SU-DHL-6 (cell line): ENCODE results near the gene ASPDH.

Experiments
- H2AFZ ChIP-seq: fragments of 200-600 bp; sonication (generic); 2 replicates; pipeline ENCODE4 v1.6.1; 2014; ENCODE audit warnings: low read depth, mild to moderate bottlenecking, moderate library complexity, mixed read lengths, antibody characterized with exemption, low read length; ENCODE audit not compliant: severe bottlenecking
- H3F3A ChIP-seq: fragments of 200-600 bp; shearing (Covaris generic); 2 replicates; pipeline ENCODE4 v1.6.0; 2016; ENCODE audit warnings: antibody characterized with exemption, mild to moderate bottlenecking; ENCODE audit not compliant: insufficient read depth
- H3K27ac ChIP-seq: fragments of 200-600 bp; sonication (generic); 2 replicates; pipeline ENCODE4 v1.5.1; 2016; ENCODE audit warnings: low read depth, mild to moderate bottlenecking, low read length, moderate library complexity, mixed read lengths
- H3K27me3 ChIP-seq: fragments of 200-600 bp; sonication (generic), shearing (Covaris generic); 2 replicates; pipeline ENCODE4 v1.6.0; 2014; ENCODE audit warnings: mild to moderate bottlenecking, low read length
- H3K36me3 ChIP-seq: fragments of 200-600 bp; sonication (generic); 2 replicates; pipeline ENCODE4 v1.6.1; 2014; ENCODE audit warnings: mild to moderate bottlenecking, low read length, mixed read lengths
- H3K4me2 ChIP-seq: fragments of 300-600, 200-600 bp; shearing (Covaris generic), sonication (generic); 2 replicates; pipeline ENCODE4 v1.6.0; 2014; ENCODE audit warnings: low read length, low read depth, mild to moderate bottlenecking; ENCODE audit not compliant: poor library complexity, severe bottlenecking
- H3K4me3 ChIP-seq: fragments of 200-600 bp; sonication (generic); 2 replicates; pipeline ENCODE4 v1.5.1; 2014; ENCODE audit warnings: antibody characterized with exemption, low read length, mild to moderate bottlenecking, mixed read lengths; ENCODE audit not compliant: insufficient read depth, poor library complexity, severe bottlenecking
- H3K79me2 ChIP-seq: fragments of 200-600 bp; sonication (generic); 2 replicates; pipeline ENCODE4 v1.6.1; 2014; ENCODE audit warnings: mild to moderate bottlenecking, low read length, moderate library complexity; ENCODE audit not compliant: insufficient read depth
- H3K9ac ChIP-seq: fragments of 200-600 bp; sonication (generic); 2 replicates; pipeline ENCODE4 v1.7.0; 2014; ENCODE audit warnings: mild to moderate bottlenecking, low read length
- H3K9me2 ChIP-seq: fragments of 200-600 bp; sonication (generic); replicated peaks from 2 replicates; pipeline ENCODE4 v1.6.1; 2014; ENCODE audit warnings: low read length; ENCODE audit not compliant: insufficient read depth
- H3K9me3 ChIP-seq: fragments of 200-600 bp; sonication (generic); 2 replicates; pipeline ENCODE4 v1.6.1; 2014; ENCODE audit warnings: low read length, mixed read lengths; ENCODE audit not compliant: insufficient read depth
- H4K20me1 ChIP-seq: fragments of 200-600 bp; sonication (generic); 2 replicates; pipeline ENCODE4 v1.6.1; 2014; ENCODE audit warnings: low read depth, mild to moderate bottlenecking, antibody characterized with exemption, low read length, moderate library complexity, mixed read lengths
- CTCF ChIP-seq: fragments of 200-600 bp; sonication (generic); IDR thresholded peaks from one replicate; pipeline ENCODE4 v1.5.1; 2017; ENCODE audit warnings: antibody characterized with exemption, mild to moderate bottlenecking, low read length, moderate library complexity; ENCODE audit not compliant: insufficient read depth, poor library complexity, severe bottlenecking
- EZH2phosphoT487 ChIP-seq: fragments of 200-600 bp; sonication (generic), shearing (Covaris generic); conservative IDR thresholded peaks from 2 replicates; pipeline ENCODE4 v1.6.1; 2018; ENCODE audit warnings: mild to moderate bottlenecking, antibody characterized with exemption, low read length, moderate library complexity, mixed read lengths

ASPDH gene

GRCh38 chr19:50477751-50478515 is 35.8 kb downstream of the ASPDH start:
- Histone ChIP-seq H3K79me2 (peaks cover 21% of the 10 kb centered on the region), H3K9ac (no peak overlapping the region), H3K9me2 (no peaks in the 10 kb centered on the region), H3K9me3 (peaks cover 12% of the 10 kb centered on the region; the same call in 1 of the 2 replicates), H3K4me3 (no peak overlapping the region), H3F3A (no peaks in the 10 kb centered on the region), H3K27me3 (no peaks in the 10 kb centered on the region), H4K20me1 (no peaks in the 10 kb centered on the region), H3K4me2 (peak overlapping the region; percentile 60), H3K36me3 (peaks cover 8% of the 10 kb centered on the region; the same call in 1 of the 2 replicates), H3K27ac (no peak overlapping the region), H2AFZ (no peak overlapping the region)
- TF ChIP-seq CTCF: no peak
- no peak for TF ChIP-seq EZH2phosphoT487

- H2AFZ ChIP-seq: peak overlapping the region; percentile 81
- no peaks in the 10 kb centered on the region for H4K20me1 ChIP-seq
- no peaks in the 10 kb centered on the region for H3K27me3 ChIP-seq
- peaks cover 12% of the 10 kb centered on the region; the same call in 1 of the 2 replicates for H3K9me3 ChIP-seq
- H3K79me2 ChIP-seq: peaks cover 21% of the 10 kb centered on the region
- H3K4me3 ChIP-seq: peak overlapping the region; percentile 95
- H3K9ac ChIP-seq: peak overlapping the region; percentile 88
- H3K36me3 ChIP-seq: peaks cover 8% of the 10 kb centered on the region; the same call in 1 of the 2 replicates
- peak overlapping the region; percentile 60 for H3K4me2 ChIP-seq
- peak overlapping the region; percentile 38; the same call in 1 of the 2 replicates for H3K27ac ChIP-seq
- no peaks in the 10 kb centered on the region for H3F3A ChIP-seq
- TF ChIP-seq EZH2phosphoT487: no peak
- no peak for TF ChIP-seq CTCF
- no peaks in the 10 kb centered on the region for H3K9me2 ChIP-seq
Observed at GRCh38 chr19:50476907-50477238, 36.8 kb downstream of the ASPDH start.

- Histone ChIP-seq H2AFZ (peak within 1 kb of the TSS; percentile 81), H3K9me3 (peaks cover 12% of the 10 kb centered on the region; the same call in 1 of the 2 replicates), H3K4me3 (peak within 1 kb of the TSS; percentile 95), H3K36me3 (peaks cover 8% of the 10 kb centered on the region; the same call in 1 of the 2 replicates), H3K9me2 (no peaks in the 10 kb centered on the region), H3K27ac (peak within 1 kb of the TSS; percentile 38), H3K79me2 (peaks cover 21% of the 10 kb centered on the region), H3K27me3 (no peaks in the 10 kb centered on the region), H3K9ac (peak within 1 kb of the TSS; percentile 88), H3F3A (no peaks in the 10 kb centered on the region), H3K4me2 (peak within 1 kb of the TSS; percentile 60), H4K20me1 (no peaks in the 10 kb centered on the region)
- TF ChIP-seq EZH2phosphoT487 (no peak), CTCF (no peak)
Observed at GRCh38 chr19:50476224-50476906, 37.3 kb downstream of the ASPDH start, which contains the start of the genes EMC10 and GARIN5A. EMC10 (plus strand) TSS chr19:50476507; CDS start chr19:50476545, 38 bp downstream. GARIN5A (minus strand) TSS chr19:50476848; CDS start chr19:50476388, 460 bp downstream.
